HG02870 (cell line): ENCODE results near the gene APH1B.
"Not testable (repeated sequence)": the region's sequence is repeated elsewhere in the genome, so short reads cannot be mapped to it uniquely, and the experiment has no call there.

Source experiments
- ATAC-seq: cut with Tn5 transposase; IDR thresholded peaks from one replicate; pipeline ENCODE4 v1.9.1; 2021; ENCODE audit warnings: mild to moderate bottlenecking, moderate library complexity; ENCODE audit not compliant: unreplicated experiment

APH1B gene

DNA sequence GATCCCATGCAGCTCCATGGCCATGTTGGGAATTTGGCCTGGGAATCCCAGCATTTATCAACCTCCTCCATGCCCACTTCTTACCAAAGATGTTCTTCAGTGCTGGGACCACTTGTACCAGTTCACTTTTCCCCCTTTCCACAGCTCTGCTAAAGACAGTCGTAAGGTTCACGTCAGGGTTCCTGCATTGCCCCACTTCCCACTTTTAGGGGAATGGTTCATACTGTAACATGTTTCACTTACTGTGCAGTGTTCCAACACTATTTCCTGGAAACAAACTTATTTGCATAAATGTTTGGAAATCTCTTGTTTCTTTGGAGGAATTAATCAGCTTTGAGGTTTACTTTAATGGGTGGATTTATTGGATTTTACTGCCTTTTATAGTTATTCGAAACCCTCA lies 17.0 kb downstream of the APH1B start:
- no peak for ATAC-seq

GRCh38 chr15:63295341-63295740 lies 17.9 kb downstream of the APH1B start:
- no peak for ATAC-seq

GRCh38 chr15:63296195-63296594 lies 18.8 kb downstream of the APH1B start:
- no peak for ATAC-seq

GRCh38 chr15:63299943-63300575 lies 22.7 kb downstream of the APH1B start:
- no peak for ATAC-seq

- no peak for ATAC-seq
Measured at GRCh38 chr15:63301088-63301487, 23.7 kb downstream of the APH1B start.

DNA sequence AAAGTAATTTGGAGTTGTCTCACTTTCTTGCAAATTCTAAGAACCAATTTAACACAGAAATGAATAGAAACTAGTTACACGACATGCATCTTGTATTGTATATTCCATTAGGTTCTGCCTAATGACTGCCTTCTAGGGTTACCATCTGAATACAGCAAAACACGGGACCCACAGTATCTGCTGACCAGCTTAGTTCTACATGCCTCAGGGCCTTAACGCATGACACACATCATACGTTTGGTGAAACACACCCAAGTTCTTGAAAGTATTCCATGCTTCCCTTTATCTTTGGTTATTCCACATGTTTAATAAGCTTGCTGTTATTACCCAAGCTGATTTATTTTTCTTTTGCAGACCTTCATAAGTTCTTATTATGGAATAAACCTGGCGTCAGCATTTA lies 27.9 kb downstream of the APH1B start:
- ATAC-seq, result no peak

GRCh38 chr15:63306492-63307073 lies 29.2 kb downstream of the APH1B start:
- no peak for ATAC-seq

DNA sequence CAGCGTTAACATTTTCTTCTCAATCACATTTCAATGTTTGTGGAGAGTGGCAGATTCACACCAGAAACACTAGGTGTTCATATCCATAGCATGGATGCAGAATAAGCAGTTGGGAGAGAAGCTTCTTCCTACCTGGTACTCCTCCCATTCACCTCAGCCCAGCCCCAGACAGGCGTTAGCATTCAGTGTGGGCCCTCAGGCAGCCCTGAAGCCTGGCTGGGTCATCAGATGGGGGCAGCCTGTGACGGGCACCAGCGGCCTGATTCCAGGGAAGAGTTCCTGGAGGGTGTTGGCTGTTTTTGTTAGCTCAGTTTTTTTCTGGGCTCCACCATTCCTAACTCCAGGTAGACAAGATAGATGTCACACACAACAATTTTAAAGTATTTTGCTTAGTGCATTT lies 31.1 kb downstream of the APH1B start:
- ATAC-seq, result no peak

- ATAC-seq, result no peak
Measured at GRCh38 chr15:63308947-63309346, 31.5 kb downstream of the APH1B start.

- ATAC-seq, result no peak
Measured at GRCh38 chr15:63310646-63311045, 33.2 kb downstream of the APH1B start.

GRCh38 chr15:63312286-63312685 lies 34.9 kb downstream of the APH1B start:
- no peak for ATAC-seq

DNA sequence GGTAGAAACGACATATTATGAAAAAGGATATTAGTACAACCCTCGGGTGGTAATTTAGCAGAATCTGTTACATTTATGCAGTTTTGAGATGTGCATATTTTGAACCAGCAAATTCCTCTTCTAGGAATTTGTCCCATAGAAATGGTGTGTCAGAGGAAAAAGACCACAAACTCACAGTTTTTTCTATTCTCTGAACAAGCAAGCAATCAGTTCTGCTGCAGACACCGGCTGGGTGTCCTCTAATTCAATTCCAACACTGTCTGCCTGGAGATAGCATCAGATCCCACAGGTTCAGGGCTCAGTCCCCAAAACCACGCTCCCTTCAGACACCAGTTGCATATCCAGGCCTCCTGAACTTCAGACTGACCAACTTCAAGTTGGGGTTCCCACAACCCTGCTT lies 36.4 kb downstream of the APH1B start:
- ATAC-seq, result no peak

DNA sequence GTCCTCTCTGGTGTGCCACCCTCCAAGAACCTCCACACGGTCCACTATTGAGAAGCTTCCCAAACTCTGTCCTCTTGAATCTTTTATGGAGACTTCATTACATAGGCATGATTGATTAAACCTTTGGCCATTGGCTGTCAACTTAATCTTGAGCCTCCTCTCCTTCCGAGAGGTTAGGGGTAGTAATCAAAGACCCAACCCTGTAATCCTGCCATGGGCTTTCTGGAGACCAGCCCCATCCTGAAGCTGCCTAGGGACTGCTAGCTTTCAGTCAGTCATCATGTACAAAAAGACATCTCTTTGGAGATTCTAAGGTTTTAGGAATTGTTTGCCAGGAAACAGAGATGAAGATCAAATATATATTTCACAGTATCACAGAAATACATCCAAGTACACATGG lies 37.0 kb downstream of the APH1B start:
- ATAC-seq, result no peak

DNA sequence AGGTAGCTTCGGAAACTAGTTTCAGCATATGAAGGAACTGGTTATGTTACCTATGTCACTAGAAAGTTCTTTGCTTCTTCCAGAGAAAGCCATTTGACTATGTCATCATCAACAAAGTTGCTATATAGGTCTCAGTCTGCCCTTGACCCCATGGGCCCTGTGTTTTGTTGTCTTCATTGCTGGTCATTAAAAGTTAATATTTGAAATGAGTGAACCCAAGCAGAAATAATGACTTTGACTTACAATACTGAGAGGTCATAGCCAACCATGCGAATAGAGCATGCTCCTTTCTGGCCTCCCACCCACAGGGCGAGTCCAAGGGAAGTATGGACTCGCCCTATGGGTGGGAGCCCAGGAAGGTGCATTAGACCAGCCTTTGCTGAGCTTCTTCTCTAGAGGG lies 40.9 kb downstream of the APH1B start:
- no peak for ATAC-seq

DNA sequence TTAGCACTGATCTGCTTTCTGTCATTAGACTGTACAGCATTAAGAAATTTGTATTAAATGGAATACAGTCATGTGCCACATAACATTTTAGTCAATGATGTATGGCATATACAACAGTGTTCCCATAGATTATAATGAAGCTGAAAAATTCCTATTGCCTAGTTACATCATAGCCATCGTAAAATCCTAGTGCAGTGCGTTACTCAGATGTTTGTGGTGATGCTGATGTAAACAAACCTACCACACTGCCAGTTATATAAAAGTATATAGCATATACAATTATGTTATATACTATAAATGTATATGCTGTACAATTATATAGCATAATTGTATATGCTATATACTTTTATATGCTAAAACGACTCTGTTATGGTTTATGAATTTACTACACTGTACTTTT lies 41.7 kb downstream of the APH1B start:
- ATAC-seq, result no peak

DNA sequence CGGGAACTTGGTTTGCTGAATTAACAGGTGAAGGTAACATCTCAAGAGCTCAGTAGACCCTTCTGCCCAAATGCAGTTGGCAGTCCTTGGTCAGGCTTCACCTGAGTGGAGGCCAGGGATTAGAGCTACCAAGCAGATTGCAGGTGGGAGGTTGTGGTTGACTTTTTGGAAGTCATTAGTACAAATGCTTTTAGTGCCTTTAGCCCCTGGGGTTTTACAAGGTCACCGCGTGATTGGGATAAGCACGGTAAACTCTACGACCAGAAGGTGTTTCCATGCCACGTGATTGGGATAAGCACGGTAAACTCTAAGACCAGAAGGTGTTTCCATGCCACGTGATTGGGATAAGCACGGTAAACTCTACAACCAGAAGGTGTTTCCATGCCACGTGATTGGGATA lies 43.0 kb downstream of the APH1B start:
- not testable (repeated sequence) for ATAC-seq

- not testable (repeated sequence) for ATAC-seq
Measured at GRCh38 chr15:63320981-63321380, 43.6 kb downstream of the APH1B start.

DNA sequence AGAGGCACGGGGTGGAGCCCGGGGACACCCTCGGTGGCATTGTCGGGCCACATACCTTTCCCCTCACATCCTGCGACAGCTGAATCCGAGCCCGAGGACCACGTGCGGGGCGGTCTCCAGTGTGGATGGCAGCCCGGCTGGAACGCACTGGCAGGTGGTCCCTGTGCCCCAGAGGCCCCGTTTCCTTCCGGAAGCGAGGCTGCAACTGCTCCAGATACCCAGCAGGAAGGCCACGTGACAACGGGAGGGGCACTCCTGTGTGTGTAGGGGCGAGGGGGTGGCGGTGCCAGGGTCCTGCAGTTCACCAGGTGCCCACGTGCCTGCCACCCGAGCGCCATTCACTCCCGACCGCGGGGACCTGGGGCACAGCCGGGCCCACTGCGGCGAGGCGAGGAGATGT lies 44.1 kb downstream of the APH1B start:
- no peak for ATAC-seq

DNA sequence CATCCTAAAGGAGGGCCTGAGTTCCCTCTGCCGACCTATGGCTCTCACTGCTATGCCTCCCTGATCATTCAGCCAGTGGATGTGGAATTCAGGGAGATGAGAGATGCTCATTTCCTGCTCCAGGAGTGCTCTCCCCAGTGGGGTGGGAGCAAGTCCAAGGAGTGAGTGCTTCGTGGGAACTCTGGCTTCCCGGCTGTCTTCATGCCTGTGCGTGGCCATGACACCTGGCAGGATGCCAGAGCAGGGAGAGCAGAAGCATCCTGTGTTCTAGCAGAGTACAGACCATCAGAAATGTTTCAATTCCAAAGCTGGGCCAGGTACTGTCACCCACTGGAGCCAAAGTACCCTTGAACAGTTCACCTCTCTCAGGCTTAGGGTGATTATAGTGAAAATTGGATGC lies 45.1 kb downstream of the APH1B start:
- ATAC-seq, result no peak

- no peak for ATAC-seq
Measured at GRCh38 chr15:63323798-63324563, 46.6 kb downstream of the APH1B start.

DNA sequence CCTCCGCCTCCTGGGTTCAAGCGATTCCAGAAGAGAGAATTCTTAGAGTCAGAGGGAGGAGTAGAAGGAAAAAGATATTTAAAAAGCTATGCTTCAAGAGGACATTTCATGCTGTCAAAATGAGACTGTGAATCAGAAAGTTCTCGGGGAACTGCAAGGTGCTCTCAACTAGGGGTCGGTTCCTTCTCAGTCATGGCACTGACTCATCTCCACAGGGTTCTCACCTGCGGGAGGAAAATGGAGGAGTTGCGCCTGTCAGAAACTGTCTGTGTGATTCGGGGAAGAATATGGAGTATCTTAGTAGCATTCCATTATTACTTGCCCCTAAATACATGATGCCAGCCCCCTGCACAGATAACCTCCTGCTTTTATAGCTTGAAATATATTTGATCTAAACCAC lies 47.4 kb downstream of the APH1B start:
- ATAC-seq, result no peak

DNA sequence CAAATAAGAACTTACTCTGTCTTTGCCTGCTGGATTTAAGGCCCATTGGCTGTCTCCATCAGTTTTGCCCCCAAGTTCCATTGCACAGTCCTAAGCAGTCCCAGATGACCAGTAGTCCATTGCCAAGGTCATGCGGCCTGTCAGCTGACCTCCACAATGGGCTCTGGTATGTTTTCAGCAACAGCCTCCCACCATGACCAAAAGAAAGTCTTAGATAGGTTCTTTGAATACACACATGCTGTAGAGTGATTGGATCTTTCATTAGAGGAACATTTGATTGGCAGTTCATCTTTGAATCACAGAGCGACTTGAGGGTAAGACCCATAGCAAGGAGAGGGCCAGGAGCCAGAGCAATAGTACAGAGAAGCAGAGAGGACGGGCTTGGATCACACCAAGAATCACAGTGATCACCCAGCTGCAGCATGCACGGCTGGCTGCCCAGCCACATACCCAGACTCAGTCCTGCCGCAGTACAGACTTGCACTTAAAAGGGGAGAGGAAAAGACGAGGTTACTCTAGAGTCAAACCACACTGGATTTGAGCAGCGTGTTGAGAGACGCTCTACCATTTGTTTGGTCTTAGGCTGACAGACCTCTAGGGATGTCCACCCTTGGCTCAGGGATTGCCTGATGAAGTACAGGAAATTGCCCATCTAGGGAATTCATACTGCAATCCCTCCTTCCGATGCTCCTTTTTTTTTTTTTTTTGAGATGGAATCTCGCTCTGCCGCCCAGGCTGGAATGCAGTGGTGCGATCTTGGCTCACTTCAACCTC lies 50.4 kb downstream of the APH1B start:
- ATAC-seq, result no peak
